HG02759 (cell line): ENCODE results near the gene PLXNA4.

Experiments
- ATAC-seq: cut with Tn5 transposase; IDR thresholded peaks from one replicate; pipeline ENCODE4 v1.9.1; 2021; ENCODE audit warnings: mild to moderate bottlenecking, moderate library complexity; ENCODE audit not compliant: unreplicated experiment

PLXNA4 gene

DNA sequence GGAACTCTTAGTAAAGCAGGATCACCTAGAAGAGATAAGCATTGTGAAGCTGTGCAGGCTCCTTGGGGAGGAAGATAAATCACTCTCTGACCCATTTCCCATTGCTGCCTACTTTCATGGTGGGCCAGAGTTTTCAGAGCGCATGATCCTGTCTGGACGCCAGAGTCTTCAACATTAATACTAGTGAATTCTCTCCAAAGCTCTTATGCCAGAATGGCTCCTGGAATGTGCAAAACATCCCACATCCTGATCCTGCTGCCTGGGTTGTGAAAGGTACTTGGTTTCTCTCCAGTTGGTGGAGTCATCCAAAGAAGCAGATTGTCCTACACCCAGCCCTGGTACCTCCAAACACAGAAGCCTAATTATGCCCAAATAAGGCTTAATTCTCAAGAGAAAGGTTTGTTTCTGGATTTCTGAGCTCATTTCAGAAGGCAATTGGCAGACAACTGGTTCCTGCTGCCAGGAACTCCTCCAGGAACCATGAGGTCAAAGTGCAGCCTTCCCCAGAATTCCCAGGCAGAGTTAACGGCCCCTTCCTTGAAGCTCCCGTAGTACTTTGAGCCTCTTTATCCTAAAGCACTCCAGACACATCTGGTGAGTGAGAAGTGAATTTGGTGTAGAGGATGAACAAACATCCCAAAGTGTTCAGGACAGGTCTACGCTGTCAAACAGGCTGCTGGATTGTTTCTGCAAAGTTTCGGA lies 495.2 kb downstream of the PLXNA4 start:
- ATAC-seq, result no peak

DNA sequence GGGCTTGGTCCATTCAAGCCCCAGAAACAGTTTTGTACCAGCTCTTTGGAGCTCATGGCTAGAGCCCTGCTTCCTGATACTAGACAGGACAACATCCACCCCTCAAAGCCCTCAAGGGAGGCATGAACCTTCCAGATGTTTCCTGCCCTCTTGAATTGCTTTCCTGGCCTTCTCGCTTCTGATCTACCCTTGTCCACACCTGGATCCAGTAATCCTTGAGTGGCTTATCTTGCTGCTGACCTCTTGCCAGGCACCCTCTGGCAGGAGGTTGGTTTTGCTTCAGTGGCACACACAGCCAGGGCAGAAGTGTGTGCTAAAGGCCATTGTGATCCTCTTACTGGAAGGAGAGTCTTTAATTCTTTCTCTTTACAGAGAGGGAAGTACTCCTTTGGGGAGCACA lies 495.8 kb downstream of the PLXNA4 start:
- no peak for ATAC-seq

DNA sequence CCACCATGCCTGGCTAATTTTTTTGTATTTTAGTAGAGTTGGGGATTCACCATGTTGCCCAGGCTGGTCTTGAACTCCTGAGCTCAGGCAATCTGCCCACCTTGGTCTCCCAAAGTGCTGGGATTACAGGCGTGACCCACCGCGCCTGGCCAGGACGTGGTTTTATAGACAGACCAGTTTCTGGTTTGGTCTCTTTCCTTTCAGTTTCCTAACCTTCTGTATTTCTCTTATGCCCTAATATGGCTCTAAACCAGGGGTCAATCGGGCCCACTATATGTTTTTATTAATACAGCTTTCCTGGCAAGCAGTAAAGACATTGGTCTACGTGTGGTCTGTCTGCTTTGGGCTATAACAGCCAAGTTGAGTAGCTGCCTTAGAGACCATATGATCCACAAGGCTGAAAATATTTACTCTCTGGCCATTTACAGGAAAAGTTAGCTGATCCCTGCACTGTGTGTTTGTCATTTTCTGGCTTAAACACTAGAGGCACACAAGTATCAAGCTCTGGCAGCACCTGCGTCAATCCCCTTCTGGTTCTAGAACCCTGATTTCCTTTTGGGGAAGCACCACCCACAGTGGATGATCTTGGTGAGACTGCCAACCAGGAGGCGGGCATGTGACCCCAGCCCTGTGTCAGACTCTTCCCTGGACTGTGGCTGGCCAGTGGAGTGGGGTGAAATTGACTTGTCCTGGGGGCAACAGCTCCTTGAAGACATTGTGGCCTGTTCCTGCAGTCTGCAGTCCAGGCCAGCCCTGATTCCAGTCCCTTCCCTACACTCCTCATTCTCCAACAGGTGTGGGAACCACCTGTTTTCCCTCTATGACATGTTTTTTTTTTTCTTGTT lies 497.2 kb downstream of the PLXNA4 start:
- ATAC-seq, result no peak

DNA sequence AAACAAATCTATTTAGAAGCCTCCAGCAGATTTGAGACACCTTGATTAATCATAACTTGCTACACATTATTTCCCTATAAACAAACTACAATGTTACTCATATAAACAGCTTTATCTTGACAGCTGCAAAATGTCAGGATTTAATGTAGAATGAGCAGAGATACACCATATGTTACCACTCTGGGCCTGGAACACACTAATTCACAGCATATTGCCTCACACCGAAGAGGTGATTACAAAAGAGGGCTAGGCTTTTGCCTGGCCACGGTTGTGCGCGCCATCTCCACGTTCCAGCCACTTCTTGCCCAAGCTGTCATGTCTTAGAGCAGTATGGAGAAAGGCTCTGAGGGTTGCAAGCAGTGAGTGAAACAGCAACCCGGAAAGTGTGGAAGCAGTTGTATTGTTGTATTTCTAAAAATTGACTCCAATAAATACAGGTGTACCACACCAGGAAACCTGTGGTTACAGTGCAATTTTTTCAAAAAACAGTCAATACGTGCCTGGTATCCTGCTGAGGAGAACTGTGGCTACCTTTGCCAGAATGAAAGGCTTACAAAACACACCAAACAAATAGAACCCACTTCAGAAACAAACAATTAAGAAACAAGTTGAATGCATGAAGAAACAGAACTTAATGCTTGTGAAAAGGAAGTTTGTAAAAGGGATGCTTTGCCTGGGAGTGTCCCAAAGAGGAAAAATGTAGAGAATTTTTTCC lies 498.1 kb downstream of the PLXNA4 start:
- no peak for ATAC-seq

DNA sequence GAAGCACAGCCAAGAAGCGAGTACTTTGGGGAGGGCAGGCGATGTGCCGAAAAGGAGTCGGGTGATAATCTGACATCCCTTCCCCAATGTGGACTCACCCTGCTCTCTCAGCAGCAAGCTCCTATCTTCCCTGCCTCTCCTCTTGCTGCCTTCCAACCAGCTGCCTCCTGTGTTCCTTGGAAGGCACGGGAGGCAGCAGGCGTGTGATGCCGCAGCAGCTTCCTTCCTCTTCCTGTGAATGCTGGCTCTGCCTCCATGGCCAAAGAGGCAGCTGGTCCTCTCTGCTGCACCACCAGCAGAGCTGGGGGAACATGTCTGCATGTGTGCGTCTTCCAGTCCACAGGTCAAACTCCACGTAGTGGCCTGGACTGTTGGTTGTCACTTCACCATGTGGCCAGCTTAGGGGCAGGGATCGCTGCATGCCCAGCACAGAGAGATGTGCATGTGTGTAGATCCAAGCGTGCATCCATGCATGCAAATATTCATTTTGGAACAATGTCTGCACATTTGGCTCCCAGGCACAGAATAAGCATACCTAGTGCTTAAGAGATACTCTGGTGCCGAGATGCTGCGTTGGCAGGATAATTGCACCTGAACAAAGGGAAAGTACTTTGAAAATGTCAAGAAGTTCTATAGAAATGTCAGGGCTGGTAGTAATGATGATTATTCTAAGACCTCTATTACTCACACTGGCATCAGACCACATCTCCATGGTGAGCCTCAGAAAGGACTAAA lies 499.8 kb downstream of the PLXNA4 start:
- ATAC-seq, result no peak

DNA sequence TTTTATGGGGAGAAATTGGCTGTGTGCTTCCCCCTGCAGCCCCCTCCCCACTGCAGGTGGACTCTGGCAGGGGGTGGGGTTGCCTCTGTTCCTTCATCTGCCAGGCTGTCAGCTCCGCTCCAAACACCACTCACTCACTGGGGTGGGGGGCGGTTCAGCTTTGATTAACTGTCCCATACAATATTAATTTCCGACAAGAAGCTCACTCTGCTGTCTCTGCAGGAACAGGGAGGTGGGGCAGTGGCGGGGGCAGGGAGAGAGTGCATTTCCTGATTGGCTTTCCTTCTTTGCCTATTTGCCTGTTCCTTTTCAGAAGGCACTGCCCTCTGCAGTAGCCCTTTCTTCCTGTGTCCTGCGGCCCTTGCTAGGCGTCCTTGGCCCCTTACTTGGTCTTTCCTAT lies 500.8 kb downstream of the PLXNA4 start:
- no peak for ATAC-seq

DNA sequence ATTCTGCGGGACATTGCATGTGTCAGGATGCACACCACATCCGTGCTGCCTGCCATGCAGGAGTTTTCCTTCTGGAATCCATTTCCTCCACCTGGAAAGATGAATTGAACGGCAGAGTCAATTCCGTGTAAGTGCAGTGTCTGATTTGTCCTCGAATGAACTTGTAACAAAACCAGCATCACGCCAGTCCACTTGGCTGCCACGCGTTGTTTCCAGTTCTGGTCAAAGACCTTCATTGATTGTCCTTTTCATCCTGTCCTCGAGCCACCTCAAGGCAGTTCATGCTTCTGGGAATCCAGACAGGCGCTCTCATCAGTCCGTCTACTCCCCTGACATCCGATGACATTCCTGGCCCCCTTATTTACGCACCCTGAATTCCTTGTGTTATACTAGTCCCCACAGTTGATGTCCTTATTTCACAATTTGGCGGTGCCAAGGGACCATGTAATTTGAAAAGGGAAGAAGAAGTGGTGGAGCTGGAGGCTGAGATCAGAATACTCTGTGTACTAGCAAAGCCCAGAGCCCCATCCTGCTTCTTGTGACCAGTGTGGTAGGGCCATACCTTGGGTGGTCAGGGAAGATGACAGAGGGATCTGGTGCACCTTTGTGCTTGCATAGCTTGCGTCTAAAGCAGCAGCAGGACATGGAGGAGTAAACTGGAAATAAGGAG lies 502.2 kb downstream of the PLXNA4 start:
- no peak for ATAC-seq
